Astrocyte of the cerebellum (primary cell): Measurements from ENCODE around the gene CEACAM6.

Source experiments
- DNase-seq: peaks from one replicate; pipeline ENCODE4 v3.0.0-alpha.2; 2011; ENCODE audit warnings: low read depth
- H3K4me3 ChIP-seq: 2 replicates; pipeline ENCODE4 v1.5.1; 2011; ENCODE audit warnings: mild to moderate bottlenecking, low read depth, low read length, moderate library complexity
- in situ Hi-C: cut with HindIII; loops from 2 replicates; pipeline ENCODE4 v1.10.0; 2017; ENCODE audit warnings: low sequenced_read_pairs
- TF ChIP-seq, protein P1 (sequence below): IDR thresholded peaks from 2 replicates; pipeline ENCODE4 v1.5.1; 2012; ENCODE audit warnings: low read length, low read depth, moderate library complexity, mild to moderate bottlenecking; ENCODE audit errors: missing control alignments

Gene CEACAM6

GRCh38 chr19:41792513-41793413 is 37.4 kb downstream of the CEACAM6 start:
- H3K4me3 ChIP-seq, result no peak overlapping the region
- no peak for DNase-seq
- in situ Hi-C loops, result no loop called here
- TF ChIP-seq, protein P1, sequence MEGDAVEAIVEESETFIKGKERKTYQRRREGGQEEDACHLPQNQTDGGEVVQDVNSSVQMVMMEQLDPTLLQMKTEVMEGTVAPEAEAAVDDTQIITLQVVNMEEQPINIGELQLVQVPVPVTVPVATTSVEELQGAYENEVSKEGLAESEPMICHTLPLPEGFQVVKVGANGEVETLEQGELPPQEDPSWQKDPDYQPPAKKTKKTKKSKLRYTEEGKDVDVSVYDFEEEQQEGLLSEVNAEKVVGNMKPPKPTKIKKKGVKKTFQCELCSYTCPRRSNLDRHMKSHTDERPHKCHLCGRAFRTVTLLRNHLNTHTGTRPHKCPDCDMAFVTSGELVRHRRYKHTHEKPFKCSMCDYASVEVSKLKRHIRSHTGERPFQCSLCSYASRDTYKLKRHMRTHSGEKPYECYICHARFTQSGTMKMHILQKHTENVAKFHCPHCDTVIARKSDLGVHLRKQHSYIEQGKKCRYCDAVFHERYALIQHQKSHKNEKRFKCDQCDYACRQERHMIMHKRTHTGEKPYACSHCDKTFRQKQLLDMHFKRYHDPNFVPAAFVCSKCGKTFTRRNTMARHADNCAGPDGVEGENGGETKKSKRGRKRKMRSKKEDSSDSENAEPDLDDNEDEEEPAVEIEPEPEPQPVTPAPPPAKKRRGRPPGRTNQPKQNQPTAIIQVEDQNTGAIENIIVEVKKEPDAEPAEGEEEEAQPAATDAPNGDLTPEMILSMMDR, result peak; percentile 55

DNA sequence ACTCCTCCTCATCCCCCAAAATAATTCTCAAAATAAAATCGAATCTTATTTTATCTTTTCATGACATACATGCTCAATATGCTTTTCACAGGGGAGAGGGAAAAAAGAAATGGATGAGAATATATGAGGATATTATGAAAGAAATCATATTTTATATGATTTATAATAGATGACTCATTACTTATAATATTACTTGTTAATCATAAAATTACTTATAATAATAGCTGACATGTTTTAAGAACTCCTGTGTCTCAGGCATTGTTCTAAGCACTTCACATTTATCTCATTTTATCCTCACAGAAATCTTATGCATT is 38.0 kb downstream of the CEACAM6 start:
- no peak for DNase-seq
- in situ Hi-C loops, result no loop called here
- TF ChIP-seq, protein P1, result no peak
- H3K4me3 ChIP-seq, result no peak overlapping the region

DNA sequence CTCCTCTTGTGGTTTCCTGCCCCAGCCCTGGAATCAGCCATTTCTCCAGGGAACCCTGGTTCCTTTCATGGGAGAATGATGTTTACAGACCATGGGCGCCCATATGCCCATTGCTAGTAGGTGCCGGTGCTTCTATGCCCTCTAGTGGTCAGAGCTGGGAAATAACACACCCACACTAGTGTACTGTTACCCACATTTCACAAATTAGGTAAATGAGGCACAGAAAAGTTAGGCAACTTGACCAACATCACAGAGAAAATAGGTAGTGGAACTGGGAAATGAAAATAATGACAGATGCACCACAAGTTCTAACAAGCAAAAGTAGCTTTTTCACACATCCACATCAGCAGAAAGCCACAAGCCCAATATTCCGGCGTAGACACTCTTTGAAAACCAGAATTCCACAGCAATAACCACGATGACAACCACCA is 39.7 kb downstream of the CEACAM6 start:
- TF ChIP-seq, protein P1, result peak; percentile 80
- no peak for DNase-seq
- no peak overlapping the region for H3K4me3 ChIP-seq
- in situ Hi-C loops, result no loop called here

GRCh38 chr19:41796362-41796761 is 41.0 kb downstream of the CEACAM6 start, which contains the start of gene CEACAM3:
Gene CEACAM3, plus strand, starts transcription at chr19:41796587. Its CDS starts 91 bp downstream, at chr19:41796678.
- no peak for DNase-seq
- in situ Hi-C loops, result no loop called here
- no peak within 1 kb of the TSS for H3K4me3 ChIP-seq
- TF ChIP-seq, protein P1, result no peak

GRCh38 chr19:41796901-41797300 is 41.6 kb downstream of the CEACAM6 start:
- no peak for DNase-seq

GRCh38 chr19:41799444-41800000 is 44.2 kb downstream of the CEACAM6 start:
- in situ Hi-C loops, result no loop called here
- DNase-seq, result no peak
- TF ChIP-seq, protein P1, result no peak
- no peak overlapping the region for H3K4me3 ChIP-seq

More at GRCh38 chr19:41796901-41797300, 41.6 kb downstream of the CEACAM6 start:
- in situ Hi-C loops, result no loop called here
- TF ChIP-seq, protein P1, result no peak
- no peak overlapping the region for H3K4me3 ChIP-seq
